H9 (cell line): Measurements from ENCODE around the gene DTNBP1. TPM values are rescaled to one million over a fixed set of nuclear protein-coding genes. Genes with fewer than 3 reads are reported as not detected.

Source experiments
- DNase-seq: peaks from one replicate; pipeline ENCODE4 v3.0.0-alpha.2; 2017
- H2AFZ ChIP-seq: one replicate; pipeline ENCODE4 v1.6.1; 2013; ENCODE audit warnings: mild to moderate bottlenecking, low read length, control low read depth, moderate library complexity
- H2AK5ac ChIP-seq: 2 replicates; pipeline ENCODE4 v1.6.1; 2013; ENCODE audit warnings: low read length, control low read depth, mixed read lengths; ENCODE audit not compliant: insufficient read length
- H2BK120ac ChIP-seq: one replicate; pipeline ENCODE4 v1.6.1; 2013; ENCODE audit warnings: low read depth, mild to moderate bottlenecking, low read length, control low read depth, inconsistent platforms; ENCODE audit not compliant: poor library complexity, severe bottlenecking
- H2BK12ac ChIP-seq: 2 replicates; pipeline ENCODE4 v1.6.1; 2013; ENCODE audit warnings: low read length, control low read depth, mixed read lengths, low read depth; ENCODE audit not compliant: insufficient read length
- H2BK15ac ChIP-seq: 2 replicates; pipeline ENCODE4 v1.6.1; 2013; ENCODE audit warnings: low read depth, low read length, control low read depth
- H2BK20ac ChIP-seq: one replicate; pipeline ENCODE4 v1.6.1; 2013; ENCODE audit warnings: low read depth, mild to moderate bottlenecking, low read length, control low read depth, inconsistent platforms; ENCODE audit not compliant: poor library complexity, severe bottlenecking
- H2BK5ac ChIP-seq: 2 replicates; pipeline ENCODE4 v1.6.1; 2013; ENCODE audit warnings: low read length, control low read depth, mixed read lengths; ENCODE audit not compliant: insufficient read length
- H3K14ac ChIP-seq: 2 replicates; pipeline ENCODE4 v1.6.1; 2013; ENCODE audit warnings: low read length, control low read depth; ENCODE audit not compliant: insufficient read depth
- H3K18ac ChIP-seq: 2 replicates; pipeline ENCODE4 v1.6.1; 2013; ENCODE audit warnings: low read depth, mild to moderate bottlenecking, mixed read lengths, low read length, control low read depth; ENCODE audit not compliant: insufficient read length
- H3K23ac ChIP-seq: 2 replicates; pipeline ENCODE4 v1.6.1; 2013; ENCODE audit warnings: low read length, control low read depth, mixed read lengths, low read depth; ENCODE audit not compliant: insufficient read length
- H3K23me2 ChIP-seq: 2 replicates; pipeline ENCODE4 v1.6.1; 2013; ENCODE audit warnings: low read depth, mild to moderate bottlenecking, mixed read lengths, low read length, control low read depth; ENCODE audit not compliant: insufficient read length, poor library complexity, severe bottlenecking
- H3K27ac ChIP-seq: 2 replicates; pipeline ENCODE4 v1.5.1; 2013; ENCODE audit warnings: low read length, control low read depth, mixed read lengths, low read depth; ENCODE audit not compliant: insufficient read length
- H3K27me3 ChIP-seq: 2 replicates; pipeline ENCODE4 v1.6.1; 2013; ENCODE audit warnings: low read length, control low read depth, inconsistent platforms; ENCODE audit not compliant: insufficient read depth
- H3K4ac ChIP-seq: 2 replicates; pipeline ENCODE4 v1.6.1; 2013; ENCODE audit warnings: low read depth, mild to moderate bottlenecking, control low read depth, inconsistent platforms, low read length, moderate library complexity
- H3K4me1 ChIP-seq: 2 replicates; pipeline ENCODE4 v1.6.1; 2013; ENCODE audit warnings: low read length, control low read depth, inconsistent platforms; ENCODE audit not compliant: insufficient read depth
- H3K4me2 ChIP-seq: 2 replicates; pipeline ENCODE4 v1.6.1; 2013; ENCODE audit warnings: low read length, control low read depth, mixed read lengths; ENCODE audit not compliant: insufficient read length, insufficient read depth
- H3K56ac ChIP-seq: 2 replicates; pipeline ENCODE4 v1.6.1; 2013; ENCODE audit warnings: low read depth, mild to moderate bottlenecking, mixed read lengths, low read length, control low read depth; ENCODE audit not compliant: insufficient read length
- H3K79me1 ChIP-seq: 2 replicates; pipeline ENCODE4 v1.6.1; 2013; ENCODE audit warnings: low read depth, mild to moderate bottlenecking, moderate library complexity, low read length, control low read depth, inconsistent platforms; ENCODE audit not compliant: insufficient read depth, poor library complexity, severe bottlenecking
- H3K79me2 ChIP-seq: 2 replicates; pipeline ENCODE4 v1.6.1; 2013; ENCODE audit warnings: low read length, control low read depth, inconsistent platforms; ENCODE audit not compliant: insufficient read depth
- H3K9ac ChIP-seq: 2 replicates; pipeline ENCODE4 v1.6.1; 2013; ENCODE audit warnings: low read length, control low read depth, mixed read lengths; ENCODE audit not compliant: insufficient read length; ENCODE audit errors: extremely low read depth
- H3K9me3 ChIP-seq: one replicate; pipeline ENCODE4 v1.6.1; 2013; ENCODE audit warnings: low read depth, low read length, inconsistent platforms; ENCODE audit not compliant: control insufficient read depth
- H3T11ph ChIP-seq: one replicate; pipeline ENCODE4 v1.6.1; 2013; ENCODE audit warnings: mild to moderate bottlenecking, low read length, control low read depth, inconsistent platforms
- H4K20me1 ChIP-seq: one replicate; pipeline ENCODE4 v1.6.1; 2013; ENCODE audit not compliant: control insufficient read depth, insufficient read length, insufficient read depth
- H4K5ac ChIP-seq: 2 replicates; pipeline ENCODE4 v1.6.1; 2013; ENCODE audit warnings: low read depth, mild to moderate bottlenecking, mixed read lengths, low read length, control low read depth; ENCODE audit not compliant: insufficient read length
- H4K8ac ChIP-seq: replicated peaks from 2 replicates; pipeline ENCODE4 v1.6.1; 2013; ENCODE audit warnings: low read length, control low read depth, mixed read lengths, low read depth; ENCODE audit not compliant: insufficient read length
- H4K91ac ChIP-seq: 2 replicates; pipeline ENCODE4 v1.6.1; 2013; ENCODE audit warnings: low read depth, mild to moderate bottlenecking, moderate library complexity, mixed read lengths, low read length, control low read depth; ENCODE audit not compliant: insufficient read length
- H3K27ac Mint-ChIP-seq, 3 experiments: 2 replicates in 2 of 3; 3 replicates in 1 of 3; pipeline ENCODE4 v1.8.0; 2020 to 2021; ENCODE audit warnings: mixed read lengths in 3 of 3, mild to moderate bottlenecking in 1 of 3, moderate library complexity in 1 of 3
- H3K27me3 Mint-ChIP-seq: 2 replicates; pipeline ENCODE4 v1.8.0; 2021; ENCODE audit warnings: low read depth, mild to moderate bottlenecking, moderate library complexity, mixed read lengths
- H3K36me3 Mint-ChIP-seq, 3 experiments: 2 replicates in 2 of 3; 3 replicates in 1 of 3; pipeline ENCODE4 v1.8.0; 2020 to 2021; ENCODE audit warnings: low read depth in 3 of 3, mixed read lengths in 3 of 3; ENCODE audit not compliant: insufficient read depth in 1 of 3
- H3K4me1 Mint-ChIP-seq, 2 experiments: 2 replicates each; pipeline ENCODE4 v1.8.0; 2020; ENCODE audit warnings: mixed read lengths in 2 of 2
- H3K4me3 Mint-ChIP-seq, 2 experiments: 2 replicates in 1 of 2; 3 replicates in 1 of 2; pipeline ENCODE4 v1.8.0; 2020 to 2021; ENCODE audit warnings: mild to moderate bottlenecking in 2 of 2, mixed read lengths in 2 of 2, moderate library complexity in 1 of 2
- H3K9me3 Mint-ChIP-seq, 2 experiments: 2 replicates in 1 of 2; 3 replicates in 1 of 2; pipeline ENCODE4 v1.8.0; 2020; ENCODE audit warnings: mild to moderate bottlenecking in 2 of 2, mixed read lengths in 2 of 2, moderate library complexity in 1 of 2
- WGBS: extraction: QIAGEN DNeasy Blood & Tissue Kit; methylation state at CpG from one replicate; pipeline ENCODE4 v1.1.7; 2013; ENCODE audit warnings: missing lambda C conversion rate, low lambda C conversion rate, mixed read lengths; ENCODE audit not compliant: insufficient read length; ENCODE audit errors: extremely low coverage; 5-methylcytosine and 5-hydroxymethylcytosine counted together
- total RNA-seq: library from RNA; stranded (reverse); gene quantifications from 2 replicates; pipeline ENCODE4 v1.2.1, GENCODE V29; 2021
- TF ChIP-seq, protein P1 (sequence below): fragments of 200-600 bp; sonication (generic); conservative IDR thresholded peaks from 3 replicates; pipeline ENCODE4 v1.8.0; 2021; ENCODE audit warnings: antibody characterized with exemption, mild to moderate bottlenecking

Gene DTNBP1
- total RNA-seq, 1 experiment from 2014 or later, result 12.9 TPM

DNA sequence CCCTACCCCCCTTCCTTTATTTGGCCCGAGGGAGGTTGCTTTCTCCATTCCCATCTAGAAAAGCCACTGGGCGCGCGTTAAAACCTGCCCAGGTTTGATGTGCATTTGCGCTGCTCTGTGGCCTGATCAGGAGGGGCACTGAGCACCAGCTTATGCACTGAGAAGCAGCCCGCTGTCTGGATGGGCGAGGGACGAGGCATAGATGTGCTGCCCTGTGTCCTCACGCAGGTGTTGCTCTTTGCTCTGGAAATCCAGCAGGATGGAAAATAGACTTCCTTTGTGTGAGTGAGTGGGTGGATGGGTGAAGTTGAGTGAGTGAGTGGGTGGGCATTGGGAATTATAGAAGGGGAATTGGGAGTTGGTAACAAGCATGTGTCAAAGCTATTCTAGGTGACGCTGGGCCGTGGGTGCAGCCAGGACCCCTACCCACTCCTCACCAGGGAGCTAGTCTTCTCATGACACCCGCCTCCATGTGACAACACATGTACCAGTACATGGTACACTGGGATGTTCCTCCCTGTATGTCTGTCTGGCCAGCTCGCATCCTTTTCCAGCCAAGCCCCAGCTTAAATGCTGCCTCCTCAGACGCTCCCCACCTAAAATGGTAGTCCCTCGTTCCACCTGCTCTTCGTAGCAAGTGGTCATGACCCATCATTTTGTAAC is 162.6 kb downstream of the DTNBP1 start:
- peaks cover 84 to 99% (median 98%) of the 10 kb centered on the region in 3 experiments for H3K36me3 Mint-ChIP-seq
- peaks cover 13 to 20% of the 10 kb centered on the region in 2 experiments for H3K4me1 Mint-ChIP-seq
- H3K27ac Mint-ChIP-seq, result peak overlapping the region in 1 of 3 experiments; percentile 95; a peak in 4 of 7 replicates

More for the DNA sequence above, 162.6 kb downstream of the DTNBP1 start:
- H3K18ac ChIP-seq, result no peak overlapping the region
- H3K4me3 Mint-ChIP-seq, result no peak overlapping the region
- TF ChIP-seq, protein P1, sequence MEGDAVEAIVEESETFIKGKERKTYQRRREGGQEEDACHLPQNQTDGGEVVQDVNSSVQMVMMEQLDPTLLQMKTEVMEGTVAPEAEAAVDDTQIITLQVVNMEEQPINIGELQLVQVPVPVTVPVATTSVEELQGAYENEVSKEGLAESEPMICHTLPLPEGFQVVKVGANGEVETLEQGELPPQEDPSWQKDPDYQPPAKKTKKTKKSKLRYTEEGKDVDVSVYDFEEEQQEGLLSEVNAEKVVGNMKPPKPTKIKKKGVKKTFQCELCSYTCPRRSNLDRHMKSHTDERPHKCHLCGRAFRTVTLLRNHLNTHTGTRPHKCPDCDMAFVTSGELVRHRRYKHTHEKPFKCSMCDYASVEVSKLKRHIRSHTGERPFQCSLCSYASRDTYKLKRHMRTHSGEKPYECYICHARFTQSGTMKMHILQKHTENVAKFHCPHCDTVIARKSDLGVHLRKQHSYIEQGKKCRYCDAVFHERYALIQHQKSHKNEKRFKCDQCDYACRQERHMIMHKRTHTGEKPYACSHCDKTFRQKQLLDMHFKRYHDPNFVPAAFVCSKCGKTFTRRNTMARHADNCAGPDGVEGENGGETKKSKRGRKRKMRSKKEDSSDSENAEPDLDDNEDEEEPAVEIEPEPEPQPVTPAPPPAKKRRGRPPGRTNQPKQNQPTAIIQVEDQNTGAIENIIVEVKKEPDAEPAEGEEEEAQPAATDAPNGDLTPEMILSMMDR, result no peak
- no peaks in the 10 kb centered on the region for H3K27me3 ChIP-seq
- H4K20me1 ChIP-seq, result peaks cover 3% of the 10 kb centered on the region
- no peak overlapping the region for H2BK15ac ChIP-seq
- H3K79me1 ChIP-seq, result peaks cover 11% of the 10 kb centered on the region
- peaks cover 22% of the 10 kb centered on the region for H3K79me2 ChIP-seq
- WGBS, result no CpG with 5 or more reads among the region's 16 CpGs
- H3K9ac ChIP-seq, result no peak overlapping the region
- H4K5ac ChIP-seq, result no peak overlapping the region
- H3T11ph ChIP-seq, result no peak overlapping the region
- no peaks in the 10 kb centered on the region for H3K9me3 ChIP-seq
- no peak overlapping the region for H4K8ac ChIP-seq
- H2BK5ac ChIP-seq, result no peak overlapping the region
- no peak overlapping the region for H3K4ac ChIP-seq
- no peak overlapping the region for H2AFZ ChIP-seq
- 0 out of 2 replicates have a peak, but pooled peaks cover 3% of the 10 kb centered on the region for H3K4me1 ChIP-seq
- no peak overlapping the region for H3K27ac ChIP-seq
- no peak overlapping the region for H2BK12ac ChIP-seq
- no peak overlapping the region for H3K14ac ChIP-seq
- H3K27me3 Mint-ChIP-seq, result no peaks in the 10 kb centered on the region; the same call in 1 of the 2 replicates
- no peak overlapping the region for H3K23ac ChIP-seq
- DNase-seq, result no peak
- H4K91ac ChIP-seq, result no peak overlapping the region
- H3K4me2 ChIP-seq, result no peak overlapping the region
- no peak overlapping the region for H2BK20ac ChIP-seq
- H2BK120ac ChIP-seq, result no peak overlapping the region
- no peak overlapping the region for H3K56ac ChIP-seq
- no peaks in the 10 kb centered on the region for H3K9me3 Mint-ChIP-seq
- H2AK5ac ChIP-seq, result no peak overlapping the region
- H3K23me2 ChIP-seq, result no peaks in the 10 kb centered on the region
